Erythroblast (primary cell): ENCODE data around the gene CLCNKA.

Source experiments
- GATA1 ChIP-seq: IDR thresholded peaks from 2 replicates; pipeline ENCODE4 v1.6.1; 2011; ENCODE audit warnings: low read depth, mild to moderate bottlenecking, control low read depth, low read length, moderate library complexity
- POLR2A ChIP-seq: IDR thresholded peaks from 2 replicates; pipeline ENCODE4 v1.6.1; 2011; ENCODE audit warnings: mild to moderate bottlenecking, low read length

DNA sequence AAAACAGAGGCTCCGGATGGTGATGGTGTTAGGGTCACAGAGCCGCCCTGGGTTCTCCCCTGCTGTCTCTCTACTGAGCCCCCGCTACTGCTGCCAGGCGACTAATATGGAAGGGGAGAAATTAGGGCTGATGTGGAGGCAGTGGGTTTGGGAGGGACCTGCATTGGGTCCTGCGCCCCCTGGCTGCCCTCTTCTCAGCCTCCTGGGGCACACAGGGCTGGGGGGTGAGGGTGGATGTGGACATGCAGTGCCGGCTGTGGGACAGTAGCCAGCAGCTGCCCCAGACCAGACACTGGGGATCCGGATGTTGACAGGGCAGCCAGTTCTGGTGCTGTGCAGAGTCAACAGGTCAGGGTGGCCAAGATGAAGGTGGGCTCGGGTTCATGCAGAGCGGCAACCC is 20.3 kb downstream of the CLCNKA start:
- TF ChIP-seq POLR2A (no peak), GATA1 (no peak)
